Fibroblast of mammary gland (primary cell): ENCODE results near the gene CPEB2.

Experiments
- DNase-seq: peaks from one replicate; pipeline ENCODE4 v3.0.0-alpha.2; 2010; ENCODE audit warnings: low read depth
- H3K4me3 ChIP-seq: 2 replicates; pipeline ENCODE4 v1.5.1; 2011; ENCODE audit warnings: low read depth, mild to moderate bottlenecking, low read length, moderate library complexity; ENCODE audit not compliant: control insufficient read depth
- CTCF ChIP-seq: conservative IDR thresholded peaks from 2 replicates; pipeline ENCODE4 v1.5.1; 2011; ENCODE audit warnings: low read depth, low read length, inconsistent platforms; ENCODE audit not compliant: control insufficient read depth, insufficient read depth

CPEB2 gene

GRCh38 chr4:15018361-15018760, 16.1 kb downstream of the CPEB2 start:
- DNase-seq: no peak
- TF ChIP-seq CTCF: no peak
- no peak overlapping the region for H3K4me3 ChIP-seq

GRCh38 chr4:15020502-15021286, 18.4 kb downstream of the CPEB2 start:
- DNase-seq: no peak
- H3K4me3 ChIP-seq: no peak overlapping the region
- TF ChIP-seq CTCF: no peak

GRCh38 chr4:15021311-15021710, 19.0 kb downstream of the CPEB2 start:
- no peak for TF ChIP-seq CTCF
- no peak overlapping the region for H3K4me3 ChIP-seq
- no peak for DNase-seq

- TF ChIP-seq CTCF: no peak
- no peak for DNase-seq
- no peak overlapping the region for H3K4me3 ChIP-seq
Observed at GRCh38 chr4:15021946-15022345, 19.7 kb downstream of the CPEB2 start.

- no peak for TF ChIP-seq CTCF
- no peak for DNase-seq
- no peak overlapping the region for H3K4me3 ChIP-seq
Observed at GRCh38 chr4:15024386-15024785, 22.1 kb downstream of the CPEB2 start.

- DNase-seq: no peak
- no peak overlapping the region for H3K4me3 ChIP-seq
- no peak for TF ChIP-seq CTCF
Observed at GRCh38 chr4:15025693-15026092, 23.4 kb downstream of the CPEB2 start.

GRCh38 chr4:15027921-15028435, 25.7 kb downstream of the CPEB2 start:
- TF ChIP-seq CTCF: no peak
- no peak overlapping the region for H3K4me3 ChIP-seq
- peak; percentile 17 for DNase-seq
